GM19240 (cell line): ENCODE results near the gene MYO9B.
A peak's percentile ranks its signal among the peaks of the same experiment; 100 is the strongest.

ENCODE experiments used
- DNase-seq: peaks from one replicate; pipeline ENCODE4 v3.0.0; 2011; ENCODE audit warnings: low spot score; ENCODE audit not compliant: insufficient read length

MYO9B gene

GRCh38 chr19:17061691-17062090 is 13.9 kb upstream of the MYO9B start:
- DNase-seq, result no peak

GRCh38 chr19:17063428-17063827 is 12.1 kb upstream of the MYO9B start:
- DNase-seq, result no peak

DNA sequence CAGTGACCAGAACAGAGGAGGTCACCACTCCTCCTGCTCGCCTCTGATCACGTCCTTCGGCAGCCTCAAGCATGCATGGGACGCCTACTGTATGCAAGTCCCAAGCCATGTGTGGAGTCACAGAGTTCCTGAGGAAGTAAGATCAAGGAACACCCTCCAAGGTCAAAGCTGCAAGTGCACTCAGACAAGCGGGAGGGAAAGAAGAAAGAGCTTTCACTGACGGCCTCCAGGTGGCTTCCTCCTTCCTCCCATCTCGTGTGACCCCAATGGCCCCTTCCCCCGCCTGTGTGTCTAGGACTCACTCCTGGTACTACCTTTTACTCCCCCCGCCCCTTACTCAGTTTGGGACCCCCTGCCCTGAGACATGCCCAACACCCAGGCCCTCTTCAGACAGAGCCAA is 6.4 kb upstream of the MYO9B start:
- no peak for DNase-seq

- DNase-seq, result no peak
Measured at GRCh38 chr19:17070421-17070820, 5.2 kb upstream of the MYO9B start.

DNA sequence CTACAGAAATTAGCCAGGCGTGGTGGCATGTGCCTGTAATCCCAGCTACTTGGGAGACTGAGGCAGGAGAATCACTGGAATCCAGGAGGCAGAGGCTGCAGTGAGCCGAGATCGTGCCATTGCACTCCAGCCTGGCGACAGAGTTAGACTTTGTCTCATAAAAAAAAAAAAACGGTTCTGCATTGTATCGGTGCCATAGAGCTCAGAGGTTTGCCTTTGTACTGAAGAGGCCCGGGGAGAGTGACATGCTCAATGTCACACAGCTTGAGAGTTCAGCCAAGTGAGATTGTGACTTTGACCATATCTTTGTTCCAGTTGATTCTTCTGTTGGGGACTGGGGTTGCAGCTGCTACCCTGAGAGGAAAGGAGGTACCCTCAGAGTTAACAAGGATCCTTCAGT is 4.7 kb upstream of the MYO9B start:
- DNase-seq, result no peak

DNA sequence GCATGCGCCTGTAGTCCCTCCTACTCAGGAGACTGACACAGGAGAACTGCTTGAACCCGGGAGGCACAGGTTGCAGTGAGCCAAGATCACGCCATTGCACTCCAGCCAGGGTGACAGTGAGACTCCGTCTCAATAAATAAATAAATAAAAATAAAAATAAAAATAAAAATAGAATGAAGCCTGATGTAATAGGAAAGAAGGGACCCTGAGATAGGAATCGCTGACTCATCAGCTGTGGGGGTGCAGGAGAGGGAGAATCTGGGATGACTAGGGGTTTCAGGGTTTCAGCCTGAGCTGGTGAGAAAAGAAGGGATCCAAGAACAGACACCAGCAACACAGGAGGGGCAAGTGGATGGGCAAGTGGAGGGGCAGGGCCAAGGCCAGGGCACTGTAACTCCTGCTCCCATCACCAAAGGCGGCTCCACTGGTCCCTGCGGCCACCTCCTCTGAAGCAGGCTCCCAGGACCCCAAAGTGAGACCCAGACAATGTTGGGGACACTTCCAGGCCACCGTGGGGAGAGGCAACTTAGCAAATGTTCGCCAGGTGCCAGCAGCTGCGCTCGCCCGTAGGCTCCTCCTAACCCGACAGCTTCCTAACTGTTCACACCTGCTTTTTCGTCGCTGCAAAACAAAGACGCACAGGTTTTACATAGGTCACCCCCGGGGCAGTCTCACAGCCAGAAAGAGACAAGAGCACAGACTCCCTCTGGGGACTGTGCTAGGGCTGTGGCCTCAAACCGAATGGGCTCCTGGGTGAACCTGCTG is 1.5 kb upstream of the MYO9B start:
- DNase-seq, result peak; percentile 33

GRCh38 chr19:17074634-17075034 is 943 bp upstream of the MYO9B start:
- DNase-seq, result no peak

DNA sequence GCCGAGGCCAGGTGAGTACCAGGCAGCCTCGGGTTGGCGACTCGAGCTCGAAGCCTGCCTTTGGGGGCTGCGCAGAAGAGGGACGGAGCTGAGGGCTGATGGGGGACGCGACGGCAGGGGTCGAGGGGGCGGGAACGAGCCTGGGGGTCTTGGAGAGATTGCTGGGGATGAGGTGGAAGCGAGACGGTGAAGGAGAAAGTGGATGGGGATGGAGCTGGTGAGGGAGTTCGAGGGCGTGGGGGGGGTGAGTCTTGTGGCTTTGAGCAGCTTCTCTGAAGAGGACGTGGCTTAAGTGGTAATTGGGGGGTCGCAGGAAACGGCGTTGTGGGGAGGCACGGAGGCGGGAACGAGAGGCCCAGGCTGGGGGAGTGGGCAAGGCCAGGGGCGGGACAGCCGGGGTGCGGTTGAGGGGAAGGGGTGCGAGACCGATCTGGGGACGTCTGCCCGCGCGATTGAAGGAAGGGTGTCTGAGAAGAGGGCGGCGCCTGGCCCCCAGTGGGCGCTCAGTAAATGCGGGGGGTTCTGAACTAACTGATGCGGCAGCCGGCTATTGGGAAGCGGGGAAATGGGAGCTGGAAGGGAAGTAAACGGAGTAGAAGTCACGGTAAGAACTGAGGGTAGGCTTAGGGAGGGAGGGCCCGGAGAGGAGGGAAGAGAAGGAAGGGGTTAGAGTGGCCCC is 426 bp downstream of the MYO9B start:
- no peak for DNase-seq

DNA sequence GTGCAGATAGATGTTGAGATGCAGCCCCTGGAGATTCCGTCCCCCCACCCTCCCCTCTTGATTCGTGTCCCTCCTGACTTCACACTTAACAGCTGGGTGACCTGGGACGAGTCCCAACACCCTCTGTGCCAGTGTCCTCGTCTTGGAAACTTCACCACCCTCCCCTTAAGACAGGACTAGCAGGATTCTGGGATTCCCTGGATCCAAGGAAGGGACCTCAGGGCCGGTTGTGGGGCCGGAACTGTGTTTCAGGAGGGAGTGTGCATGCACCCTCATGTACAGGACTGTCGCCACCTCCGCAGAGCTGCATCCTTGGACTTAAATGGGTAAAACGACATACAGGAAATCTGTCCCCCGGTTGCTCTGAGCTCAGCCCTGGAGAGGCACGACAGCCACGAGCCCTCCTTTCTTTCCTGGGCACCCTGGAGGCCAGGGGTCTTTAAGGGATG is 990 bp downstream of the MYO9B start:
- no peak for DNase-seq

GRCh38 chr19:17077447-17078028 is 2.0 kb downstream of the MYO9B start:
- no peak for DNase-seq

- DNase-seq, result no peak
Measured at GRCh38 chr19:17078036-17078919, 2.7 kb downstream of the MYO9B start.

DNA sequence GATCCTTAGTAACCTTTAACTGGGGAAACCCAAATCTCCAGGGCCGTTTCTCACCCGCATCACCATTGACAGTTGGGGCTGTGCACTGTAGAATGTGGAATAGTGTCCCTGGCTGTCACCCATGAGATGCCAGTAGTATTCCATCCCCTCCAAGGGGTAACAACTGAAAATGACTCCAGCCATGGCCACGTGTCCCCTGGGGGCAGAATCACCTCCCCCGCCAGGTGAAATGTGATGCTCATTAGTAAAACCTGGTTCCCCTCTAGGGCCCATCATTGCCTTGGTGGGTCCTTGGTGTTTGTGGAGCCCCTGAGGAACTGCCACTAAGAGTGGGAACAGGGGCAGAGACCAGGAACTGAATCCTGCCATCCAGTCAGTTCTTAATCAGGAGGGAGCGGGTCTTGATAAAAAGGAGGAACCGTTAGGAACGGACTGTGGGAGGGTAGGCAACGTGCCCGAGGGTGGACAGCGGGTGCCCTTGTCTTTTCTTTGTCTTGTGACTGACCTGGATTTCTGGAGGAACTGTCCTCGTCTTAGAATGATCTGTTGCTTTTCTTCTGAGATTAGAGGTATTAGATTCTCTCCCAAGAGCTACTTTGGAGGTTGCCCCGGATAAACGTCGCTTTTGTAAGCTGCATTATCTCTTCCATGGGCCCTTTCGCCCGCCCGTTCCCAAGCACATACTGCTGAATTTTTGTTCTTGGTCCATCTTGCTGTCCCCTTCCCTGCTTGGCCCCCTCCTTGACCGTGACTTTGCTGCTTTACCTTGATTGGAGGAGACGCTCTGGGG is 3.5 kb downstream of the MYO9B start:
- DNase-seq, result no peak

DNA sequence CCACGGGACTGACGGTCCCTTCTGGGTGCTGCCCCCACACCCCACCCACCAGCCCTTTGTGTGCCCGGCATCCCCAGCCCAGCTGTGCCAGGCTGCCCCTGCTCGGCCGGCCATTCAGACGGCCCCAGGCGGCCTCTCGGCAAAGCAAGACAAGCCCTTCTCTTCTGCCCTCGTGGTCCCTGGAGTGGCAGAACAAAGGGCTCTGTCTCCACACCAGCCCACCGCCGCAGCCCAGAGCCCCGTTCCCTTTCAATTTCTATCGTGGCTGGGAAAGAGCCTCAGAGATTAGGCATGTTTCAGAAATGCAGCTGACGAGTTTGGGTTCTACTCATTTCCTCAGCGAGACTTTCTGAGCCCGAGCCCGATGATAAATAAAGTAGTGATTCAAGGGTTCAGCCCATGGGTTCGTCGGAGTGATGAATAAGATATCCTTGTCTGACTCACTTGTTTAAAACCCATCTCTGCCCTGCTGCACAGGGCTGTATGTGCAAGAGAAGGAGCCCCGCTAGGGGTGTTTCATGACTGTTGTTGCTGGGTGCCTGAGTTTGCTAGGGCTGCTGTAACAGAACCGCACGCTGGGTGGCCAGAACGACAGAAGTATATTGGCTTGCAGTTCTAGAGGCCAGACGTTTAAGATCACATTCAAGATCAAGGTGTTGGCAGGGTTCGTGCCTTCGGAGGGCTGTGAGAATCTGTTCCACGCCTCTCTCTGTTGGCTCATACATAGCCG is 4.3 kb downstream of the MYO9B start:
- DNase-seq, result peak; percentile 67

GRCh38 chr19:17080440-17080801 is 4.8 kb downstream of the MYO9B start:
- no peak for DNase-seq

DNA sequence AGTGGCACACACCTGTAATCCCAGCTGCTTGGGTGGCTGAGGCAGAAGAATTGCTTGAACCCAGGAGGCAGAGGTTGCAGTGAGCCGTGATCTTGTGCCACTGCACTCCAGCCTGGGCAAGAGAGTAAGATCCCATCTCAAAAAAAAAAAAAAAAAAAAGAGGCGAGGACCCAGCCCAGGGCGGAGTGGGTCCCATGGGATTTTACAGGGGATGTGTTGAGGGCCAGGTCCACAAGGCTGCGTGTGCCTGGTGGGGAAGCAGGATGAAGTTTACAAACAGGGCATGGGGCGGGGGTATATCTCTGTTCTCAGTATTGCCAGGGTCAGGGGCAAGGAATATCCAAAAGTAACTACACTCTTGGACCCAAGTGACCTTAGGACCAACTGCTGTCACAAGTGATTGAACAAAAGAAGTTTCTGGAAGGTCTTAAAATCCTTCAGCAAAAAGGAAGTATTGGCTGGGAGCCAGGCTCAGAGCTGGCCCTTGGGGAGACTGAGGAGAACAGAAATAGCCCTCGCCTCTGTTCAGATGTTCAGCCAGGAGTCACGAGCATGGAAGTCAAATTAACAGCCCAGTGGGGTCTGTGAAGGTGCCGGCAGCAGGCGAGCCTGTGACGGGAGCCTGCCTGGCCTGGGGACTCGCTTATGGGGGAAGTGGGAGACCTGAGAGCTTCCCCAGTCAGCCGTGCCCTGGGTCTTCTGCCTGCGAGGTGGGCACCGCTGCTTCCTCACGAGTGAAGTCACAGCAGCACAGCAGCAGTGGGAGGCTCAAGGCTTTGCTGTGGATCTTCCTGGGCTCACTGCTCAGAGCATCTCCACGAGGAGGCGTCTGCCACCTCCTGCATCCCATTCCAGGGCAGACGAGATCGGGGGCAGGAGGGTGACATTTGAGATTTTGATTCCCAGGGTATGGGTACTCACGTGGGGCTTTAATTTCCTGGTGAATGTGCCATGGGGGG is 6.4 kb downstream of the MYO9B start:
- no peak for DNase-seq

GRCh38 chr19:17086120-17086519 is 10.5 kb downstream of the MYO9B start:
- DNase-seq, result no peak

DNA sequence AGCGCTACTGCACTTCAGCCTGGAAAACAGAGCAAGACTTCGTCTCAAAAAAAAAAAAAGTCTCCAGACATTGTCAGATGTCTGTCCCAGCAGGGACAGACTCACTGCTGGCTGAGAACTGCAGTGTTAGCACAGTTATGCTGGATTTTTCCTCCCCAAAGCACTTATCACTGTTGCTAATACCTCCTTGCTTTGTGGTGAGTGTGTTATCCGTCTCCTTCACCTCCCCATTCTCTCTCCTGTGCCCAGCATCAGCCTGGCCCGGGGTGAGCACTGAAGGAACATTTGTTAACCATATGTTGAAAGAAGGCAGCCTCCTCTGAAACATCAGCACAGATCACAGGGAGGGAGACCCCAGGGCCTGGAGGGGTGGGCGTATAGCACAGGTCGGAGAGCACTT is 11.3 kb downstream of the MYO9B start:
- DNase-seq, result no peak

GRCh38 chr19:17088552-17088951 is 13.0 kb downstream of the MYO9B start:
- DNase-seq, result no peak

- no peak for DNase-seq
Measured at GRCh38 chr19:17090583-17090982, 15.0 kb downstream of the MYO9B start.
